Measurements from ENCODE around the gene HDLBP.

Gene HDLBP

GRCh38 chr2:241189093-241189855 lies 126.2 kb downstream of the HDLBP start:
- DNase-seq, result no peak

GRCh38 chr2:241188361-241189092 lies 126.9 kb downstream of the HDLBP start, which contains the start of gene ANO7:
Gene ANO7 (plus strand): TSS chr2:241188677. CDS start chr2:241190064, 1,387 bp downstream.
- no peak for DNase-seq

- DNase-seq, result no peak
Measured at GRCh38 chr2:241187918-241188234, 127.6 kb downstream of the HDLBP start.

GRCh38 chr2:241187101-241187917 lies 128.2 kb downstream of the HDLBP start:
- DNase-seq, result no peak

GRCh38 chr2:241185961-241186360 lies 129.5 kb downstream of the HDLBP start:
- no peak for DNase-seq

GRCh38 chr2:241184901-241185300 lies 130.6 kb downstream of the HDLBP start:
- DNase-seq, result no peak

- DNase-seq, result no peak
Measured at GRCh38 chr2:241183221-241183620, 132.3 kb downstream of the HDLBP start.

GRCh38 chr2:241182531-241183133 lies 132.8 kb downstream of the HDLBP start:
- DNase-seq, result no peak

- DNase-seq, result no peak
Measured at GRCh38 chr2:241182126-241182525, 133.3 kb downstream of the HDLBP start.

GRCh38 chr2:241180495-241180894 lies 135.0 kb downstream of the HDLBP start:
- DNase-seq, result no peak

- DNase-seq, result no peak
Measured at GRCh38 chr2:241179899-241180298, 135.6 kb downstream of the HDLBP start.

GRCh38 chr2:241178961-241179360 lies 136.5 kb downstream of the HDLBP start:
- DNase-seq, result no peak

GRCh38 chr2:241177526-241178334 lies 137.7 kb downstream of the HDLBP start:
- DNase-seq, result no peak
